IPS-20b (cell line): ENCODE results near the gene PRKCA.
"Not testable (repeated sequence)": the region's sequence is repeated elsewhere in the genome, so short reads cannot be mapped to it uniquely, and the experiment has no call there.

ENCODE experiments used
- H3K27ac ChIP-seq: one replicate; pipeline ENCODE4 v1.5.1; 2013; ENCODE audit warnings: low read length
- H3K27me3 ChIP-seq: 2 replicates; pipeline ENCODE4 v1.6.1; 2013; ENCODE audit warnings: mild to moderate bottlenecking, low read length, inconsistent platforms; ENCODE audit not compliant: insufficient read depth
- H3K36me3 ChIP-seq: 2 replicates; pipeline ENCODE4 v1.6.1; 2013; ENCODE audit warnings: low read depth, mild to moderate bottlenecking, inconsistent platforms, low read length, moderate library complexity; ENCODE audit not compliant: insufficient read depth
- H3K4me1 ChIP-seq: 2 replicates; pipeline ENCODE4 v1.6.1; 2013; ENCODE audit warnings: mild to moderate bottlenecking, control low read depth, inconsistent platforms, low read length, moderate library complexity; ENCODE audit not compliant: insufficient read depth
- H3K4me3 ChIP-seq: 2 replicates; pipeline ENCODE4 v1.5.1; 2013; ENCODE audit warnings: mild to moderate bottlenecking, low read length, inconsistent platforms
- H3K9ac ChIP-seq: 2 replicates; pipeline ENCODE4 v1.6.1; 2013; ENCODE audit warnings: low read depth, mild to moderate bottlenecking, inconsistent platforms, low read length, moderate library complexity
- H3K9me3 ChIP-seq: 2 replicates; pipeline ENCODE4 v1.6.1; 2013; ENCODE audit warnings: mild to moderate bottlenecking, low read depth, low read length, inconsistent platforms; ENCODE audit not compliant: insufficient read depth

The PRKCA gene

DNA sequence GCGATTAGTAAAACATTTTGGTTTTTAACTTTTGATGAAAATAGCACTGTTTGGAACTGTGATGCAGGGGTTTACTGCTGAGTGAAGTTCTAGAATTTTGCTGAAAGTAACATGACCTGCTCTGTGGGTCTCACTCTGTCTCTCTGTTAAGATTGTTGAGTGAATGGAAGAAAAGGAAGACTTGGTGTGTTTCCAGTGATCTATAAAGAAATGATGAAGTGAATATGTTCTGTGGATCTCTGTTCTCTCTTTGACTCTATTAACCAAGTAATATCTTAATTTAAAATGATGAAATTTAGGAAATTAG lies 148.4 kb downstream of the PRKCA start:
- Histone ChIP-seq H3K27me3 (no peaks in the 10 kb centered on the region), H3K27ac (no peak overlapping the region), H3K9me3 (no peaks in the 10 kb centered on the region), H3K4me3 (no peak overlapping the region), H3K4me1 (peaks cover 29% of the 10 kb centered on the region; the same call in 1 of the 2 replicates), H3K36me3 (no peaks in the 10 kb centered on the region), H3K9ac (no peak overlapping the region)

DNA sequence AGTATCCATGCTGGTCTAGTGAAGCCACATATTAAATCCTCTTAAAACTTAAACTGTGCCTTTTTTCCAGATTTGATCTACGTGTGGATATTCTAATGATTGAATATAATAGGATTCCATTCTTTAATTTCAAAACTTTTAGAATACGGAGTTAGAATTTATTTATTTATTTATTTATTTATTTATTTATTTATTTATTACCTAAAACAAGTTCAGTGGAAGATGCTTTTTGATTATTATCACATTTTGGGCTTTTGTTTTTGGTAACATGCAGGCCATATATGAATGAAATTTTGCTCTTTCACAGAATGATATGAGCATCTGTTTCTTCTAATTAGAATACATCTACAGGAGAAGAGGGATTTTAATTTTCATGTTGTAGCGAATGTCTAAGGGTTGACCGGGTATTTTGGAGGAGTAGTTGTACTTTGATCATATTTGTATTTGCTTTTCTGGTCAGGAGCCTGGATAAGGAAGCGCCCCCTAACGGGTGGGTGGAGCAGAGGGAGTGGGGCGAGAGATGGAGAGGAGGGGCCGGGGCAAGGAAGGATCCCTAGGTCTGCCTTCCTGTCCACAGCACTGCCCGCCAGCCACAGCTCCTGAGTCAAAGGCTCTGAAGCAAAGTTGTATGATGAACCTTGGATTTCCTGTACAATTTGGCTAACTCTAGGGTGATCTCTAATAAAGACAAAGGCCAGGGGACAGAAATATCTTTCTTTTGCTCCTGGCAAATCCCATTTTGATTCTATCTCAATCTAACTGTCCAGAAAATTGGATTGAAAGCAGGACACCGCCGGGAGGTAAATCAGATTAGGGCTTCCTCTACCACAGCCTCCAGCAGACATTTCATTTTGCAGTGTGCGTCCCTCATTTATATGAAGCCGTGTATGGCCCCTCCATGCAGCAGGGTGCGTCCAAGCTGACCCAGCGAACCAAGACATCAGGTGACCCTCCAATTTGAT lies 149.1 kb downstream of the PRKCA start:
- H3K9me3 ChIP-seq = no peaks in the 10 kb centered on the region
- H3K4me3 ChIP-seq = no peak overlapping the region
- H3K9ac ChIP-seq = no peak overlapping the region
- H3K4me1 ChIP-seq = peaks cover 29% of the 10 kb centered on the region; the same call in 1 of the 2 replicates
- H3K36me3 ChIP-seq = no peaks in the 10 kb centered on the region
- H3K27me3 ChIP-seq = no peaks in the 10 kb centered on the region
- no peak overlapping the region for H3K27ac ChIP-seq

GRCh38 chr17:66455060-66455459 lies 152.6 kb downstream of the PRKCA start:
- Histone ChIP-seq H3K9me3 (no peaks in the 10 kb centered on the region), H3K9ac (no peak overlapping the region), H3K27me3 (no peaks in the 10 kb centered on the region), H3K4me1 (peaks cover 13% of the 10 kb centered on the region; the same call in 1 of the 2 replicates), H3K4me3 (no peak overlapping the region), H3K36me3 (no peaks in the 10 kb centered on the region), H3K27ac (no peak overlapping the region)

DNA sequence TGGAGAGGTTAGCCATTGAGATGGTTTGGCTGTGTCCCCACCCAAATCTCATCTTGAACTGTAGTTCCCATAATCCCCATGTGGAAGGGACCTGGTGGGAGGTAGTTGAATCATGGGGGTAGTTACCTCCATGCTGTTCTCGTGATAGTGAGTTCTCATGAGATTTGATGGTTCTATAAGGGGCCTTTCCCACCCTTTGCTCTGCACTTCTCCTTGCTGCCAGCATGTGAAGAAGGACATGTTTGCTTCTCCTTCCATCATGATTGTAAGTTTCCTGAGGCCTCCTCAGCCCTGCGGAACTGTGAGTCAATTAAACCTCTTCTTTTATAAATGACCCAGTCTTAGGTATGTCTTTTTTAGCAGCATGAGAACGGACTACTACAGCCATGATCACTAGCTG lies 155.1 kb downstream of the PRKCA start:
- H3K9me3 ChIP-seq, H3K4me3 ChIP-seq, H3K27me3 ChIP-seq, H3K27ac ChIP-seq, H3K9ac ChIP-seq, H3K36me3 ChIP-seq, H3K4me1 ChIP-seq: not testable (repeated sequence)

DNA sequence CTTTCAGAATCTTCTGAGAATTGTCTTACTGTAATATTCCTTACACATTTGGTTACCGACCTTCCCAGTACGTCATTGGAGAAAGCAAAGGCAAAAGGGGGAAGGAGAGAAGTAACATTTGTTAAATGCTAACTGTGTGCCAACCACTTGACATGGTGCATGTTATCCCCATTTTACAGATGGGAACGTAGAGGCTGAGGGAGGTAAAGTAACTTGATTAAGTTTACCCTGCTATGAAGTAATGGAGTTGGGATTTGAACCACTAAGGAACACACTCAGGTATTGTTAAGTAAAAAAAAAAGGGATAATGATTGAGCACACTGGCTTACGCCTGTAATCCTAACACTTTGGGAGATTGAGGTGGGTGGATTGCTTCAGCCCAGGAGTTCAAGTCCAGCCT lies 156.4 kb downstream of the PRKCA start:
- Histone ChIP-seq H3K4me3 (no peak overlapping the region), H3K36me3 (no peaks in the 10 kb centered on the region), H3K9ac (no peak overlapping the region), H3K4me1 (no peaks in the 10 kb centered on the region), H3K27me3 (no peaks in the 10 kb centered on the region), H3K27ac (no peak overlapping the region), H3K9me3 (no peaks in the 10 kb centered on the region)

- H3K4me1 ChIP-seq = no peaks in the 10 kb centered on the region
- H3K27ac ChIP-seq = no peak overlapping the region
- H3K9me3 ChIP-seq = no peaks in the 10 kb centered on the region
- no peaks in the 10 kb centered on the region for H3K27me3 ChIP-seq
- H3K4me3 ChIP-seq = no peak overlapping the region
- H3K36me3 ChIP-seq = no peaks in the 10 kb centered on the region
- no peak overlapping the region for H3K9ac ChIP-seq
These were observed 157.4 kb downstream of the PRKCA start for GRCh38 chr17:66459811-66460270.

DNA sequence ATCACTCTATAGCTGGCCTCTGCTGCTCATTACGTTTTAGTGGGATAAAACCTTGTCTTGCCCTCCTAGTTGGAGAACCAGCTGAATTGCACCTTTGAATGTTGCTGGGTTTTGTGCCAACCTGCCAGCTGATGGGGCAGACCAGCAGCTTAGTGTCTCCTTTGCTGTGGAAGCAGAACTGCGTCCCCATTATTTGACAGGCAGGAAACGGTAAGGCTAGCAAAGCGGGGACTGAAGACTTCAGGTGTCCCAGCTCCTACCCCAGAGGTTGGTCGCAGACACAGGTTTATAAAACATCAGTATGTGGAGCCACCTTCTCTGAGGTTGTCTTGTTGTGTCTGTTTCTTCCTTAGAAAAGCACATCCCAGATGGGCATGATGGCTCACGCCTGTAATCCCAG lies 158.1 kb downstream of the PRKCA start:
- H3K9me3 ChIP-seq = no peaks in the 10 kb centered on the region
- H3K9ac ChIP-seq = no peak overlapping the region
- H3K4me1 ChIP-seq = no peaks in the 10 kb centered on the region
- H3K27ac ChIP-seq = no peak overlapping the region
- H3K27me3 ChIP-seq = no peaks in the 10 kb centered on the region
- H3K36me3 ChIP-seq = no peaks in the 10 kb centered on the region
- no peak overlapping the region for H3K4me3 ChIP-seq

DNA sequence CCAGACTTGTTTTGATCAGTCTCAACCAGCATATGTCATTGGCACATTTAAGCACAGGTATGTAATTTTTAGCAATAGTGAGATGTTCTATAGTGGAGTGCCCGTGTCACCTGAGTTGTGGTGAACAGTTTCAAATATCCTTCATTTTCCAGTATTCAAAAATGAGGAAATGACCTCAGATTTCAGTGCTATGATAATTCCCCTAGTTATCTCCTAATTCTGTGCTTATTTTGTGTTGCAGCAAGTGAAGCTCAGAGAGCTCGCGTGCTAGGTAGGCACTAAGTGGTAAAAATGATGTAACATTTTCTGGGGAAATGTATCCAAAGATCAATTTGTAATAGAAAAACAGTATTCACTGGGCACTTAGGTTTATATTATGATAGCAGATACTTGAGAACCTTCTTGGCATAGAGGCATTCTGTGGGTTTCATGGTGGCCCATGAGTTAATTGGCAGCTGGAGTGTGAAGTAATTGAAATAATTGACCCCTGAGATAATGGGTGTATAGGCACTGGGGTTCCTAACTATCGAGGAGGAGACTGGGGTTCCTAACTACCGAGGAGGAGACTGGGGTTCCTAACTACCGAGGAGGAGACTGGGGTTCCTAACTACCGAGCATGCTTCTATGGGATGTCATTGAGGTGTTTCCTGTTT lies 159.1 kb downstream of the PRKCA start:
- no peak overlapping the region for H3K9ac ChIP-seq
- no peaks in the 10 kb centered on the region for H3K9me3 ChIP-seq
- no peak overlapping the region for H3K4me3 ChIP-seq
- H3K4me1 ChIP-seq = peaks cover 6% of the 10 kb centered on the region; the same call in 1 of the 2 replicates
- no peaks in the 10 kb centered on the region for H3K27me3 ChIP-seq
- no peaks in the 10 kb centered on the region for H3K36me3 ChIP-seq
- no peak overlapping the region for H3K27ac ChIP-seq

- Histone ChIP-seq H3K4me1 (peaks cover 11% of the 10 kb centered on the region), H3K36me3 (no peaks in the 10 kb centered on the region), H3K27ac (no peak overlapping the region), H3K9ac (no peak overlapping the region), H3K27me3 (no peaks in the 10 kb centered on the region), H3K9me3 (no peaks in the 10 kb centered on the region), H3K4me3 (no peak overlapping the region)
These were observed 159.6 kb downstream of the PRKCA start for GRCh38 chr17:66462010-66462409.

- no peaks in the 10 kb centered on the region for H3K36me3 ChIP-seq
- no peaks in the 10 kb centered on the region for H3K9me3 ChIP-seq
- no peak overlapping the region for H3K27ac ChIP-seq
- H3K9ac ChIP-seq = no peak overlapping the region
- H3K4me1 ChIP-seq = peaks cover 20% of the 10 kb centered on the region
- no peak overlapping the region for H3K4me3 ChIP-seq
- no peaks in the 10 kb centered on the region for H3K27me3 ChIP-seq
These were observed 162.5 kb downstream of the PRKCA start for GRCh38 chr17:66464921-66465320.

DNA sequence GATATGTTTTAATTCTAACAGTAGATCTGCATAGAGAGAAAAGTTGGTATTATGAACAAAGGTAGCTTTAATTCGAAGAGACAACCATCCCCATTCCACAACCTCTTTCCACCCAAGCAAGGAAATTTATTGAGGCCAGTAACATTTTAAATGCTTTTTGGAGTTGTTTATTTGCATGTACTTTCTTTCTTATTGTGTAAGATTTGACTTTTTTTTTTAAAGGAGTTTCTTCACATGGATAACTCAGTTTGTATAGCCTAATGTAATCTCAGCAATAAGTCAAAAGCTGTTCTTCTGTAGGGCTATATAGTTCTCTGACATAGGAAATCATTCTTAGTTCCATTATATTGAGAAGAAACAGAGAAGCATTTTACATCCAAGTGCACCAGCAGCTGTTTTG lies 163.3 kb downstream of the PRKCA start:
- Histone ChIP-seq H3K36me3 (no peaks in the 10 kb centered on the region), H3K27ac (no peak overlapping the region), H3K27me3 (no peaks in the 10 kb centered on the region), H3K9me3 (no peaks in the 10 kb centered on the region), H3K4me1 (peaks cover 20% of the 10 kb centered on the region), H3K9ac (no peak overlapping the region), H3K4me3 (no peak overlapping the region)
